Neural crest cell (in vitro differentiated cells): ENCODE measurements around the gene KIAA1958. TPM values are rescaled to one million over a fixed set of nuclear protein-coding genes. Genes with fewer than 3 reads are reported as not detected.

Experiments
- DNase-seq: peaks from one replicate; pipeline ENCODE4 v3.0.0; 2021; ENCODE audit warnings: low read depth, mixed read lengths, low spot score
- H3K27ac Mint-ChIP-seq: one replicate; pipeline ENCODE4 v1.8.0; 2021; ENCODE audit warnings: mild to moderate bottlenecking, mixed read lengths; ENCODE audit not compliant: unreplicated experiment
- H3K27me3 Mint-ChIP-seq: 2 replicates; pipeline ENCODE4 v1.8.0; 2021; ENCODE audit warnings: low read depth, mild to moderate bottlenecking, mixed read lengths
- H3K36me3 Mint-ChIP-seq: 2 replicates; pipeline ENCODE4 v1.8.0; 2021; ENCODE audit warnings: low read depth, mild to moderate bottlenecking, mixed read lengths
- H3K4me1 Mint-ChIP-seq: 2 replicates; pipeline ENCODE4 v1.8.0; 2021; ENCODE audit warnings: mixed read lengths
- H3K4me3 Mint-ChIP-seq: one replicate; pipeline ENCODE4 v1.8.0; 2021; ENCODE audit warnings: mild to moderate bottlenecking, mixed read lengths
- H3K9me3 Mint-ChIP-seq: 2 replicates; pipeline ENCODE4 v1.8.0; 2021; ENCODE audit warnings: mixed read lengths
- long read RNA-seq: library from polyadenylated mRNA; unstranded; transcript quantifications from one replicate; pipeline ENCODE4 v2.0.0, GENCODE V29; 2020
- total RNA-seq: library from RNA; stranded (reverse); gene quantifications from 2 replicates; pipeline ENCODE4 v1.2.1, GENCODE V29; 2021
- TF ChIP-seq, protein P1 (sequence below): fragments of 200-600 bp; sonication (generic); conservative IDR thresholded peaks from 2 replicates; pipeline ENCODE4 v1.5.0; 2021; ENCODE audit warnings: antibody characterized with exemption, mild to moderate bottlenecking

KIAA1958 gene, protein sequence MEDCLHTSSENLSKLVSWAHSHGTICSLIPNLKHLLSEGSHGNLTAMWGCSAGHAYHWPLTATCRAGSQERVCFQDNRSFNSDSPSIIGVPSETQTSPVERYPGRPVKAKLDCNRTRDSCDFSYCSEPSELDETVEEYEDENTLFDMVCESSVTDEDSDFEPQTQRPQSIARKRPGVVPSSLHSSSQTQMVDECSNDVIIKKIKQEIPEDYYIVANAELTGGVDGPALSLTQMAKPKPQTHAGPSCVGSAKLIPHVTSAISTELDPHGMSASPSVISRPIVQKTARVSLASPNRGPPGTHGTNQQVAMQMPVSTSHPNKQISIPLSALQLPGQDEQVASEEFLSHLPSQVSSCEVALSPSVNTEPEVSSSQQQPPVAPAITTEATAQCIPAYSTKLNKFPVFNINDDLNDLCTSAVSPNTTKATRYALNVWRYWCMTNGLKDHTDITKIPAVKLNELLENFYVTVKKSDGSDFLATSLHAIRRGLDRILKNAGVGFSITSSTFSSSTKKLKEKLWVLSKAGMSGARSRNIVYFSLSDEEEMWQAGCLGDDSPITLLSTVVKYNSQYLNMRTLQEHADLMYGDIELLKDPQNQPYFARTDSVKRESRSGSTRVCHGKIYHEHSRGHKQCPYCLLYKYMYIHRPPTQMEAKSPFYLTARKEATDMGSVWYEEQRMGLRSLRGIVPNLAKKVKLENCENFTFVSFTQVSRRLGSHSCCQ
- total RNA-seq, result 44.7 and 46.7 TPM in 2 replicates
- long read RNA-seq, partial matches to known transcripts, result 1 of 11 reads
- long read RNA-seq, other reads (novel, unspliced or antisense), result 10 of 11 reads

GRCh38 chr9:112486221-112487007, at the start of gene KIAA1958:
KIAA1958 (plus strand) TSS chr9:112486827; CDS start chr9:112574081, 87,254 bp downstream.
- DNase-seq, result peak; percentile 69
- TF ChIP-seq, protein P1, sequence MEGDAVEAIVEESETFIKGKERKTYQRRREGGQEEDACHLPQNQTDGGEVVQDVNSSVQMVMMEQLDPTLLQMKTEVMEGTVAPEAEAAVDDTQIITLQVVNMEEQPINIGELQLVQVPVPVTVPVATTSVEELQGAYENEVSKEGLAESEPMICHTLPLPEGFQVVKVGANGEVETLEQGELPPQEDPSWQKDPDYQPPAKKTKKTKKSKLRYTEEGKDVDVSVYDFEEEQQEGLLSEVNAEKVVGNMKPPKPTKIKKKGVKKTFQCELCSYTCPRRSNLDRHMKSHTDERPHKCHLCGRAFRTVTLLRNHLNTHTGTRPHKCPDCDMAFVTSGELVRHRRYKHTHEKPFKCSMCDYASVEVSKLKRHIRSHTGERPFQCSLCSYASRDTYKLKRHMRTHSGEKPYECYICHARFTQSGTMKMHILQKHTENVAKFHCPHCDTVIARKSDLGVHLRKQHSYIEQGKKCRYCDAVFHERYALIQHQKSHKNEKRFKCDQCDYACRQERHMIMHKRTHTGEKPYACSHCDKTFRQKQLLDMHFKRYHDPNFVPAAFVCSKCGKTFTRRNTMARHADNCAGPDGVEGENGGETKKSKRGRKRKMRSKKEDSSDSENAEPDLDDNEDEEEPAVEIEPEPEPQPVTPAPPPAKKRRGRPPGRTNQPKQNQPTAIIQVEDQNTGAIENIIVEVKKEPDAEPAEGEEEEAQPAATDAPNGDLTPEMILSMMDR, result no peak
- H3K4me3 Mint-ChIP-seq, result peak within 1 kb of the TSS; percentile 99
- H3K9me3 Mint-ChIP-seq, result no peaks in the 10 kb centered on the region
- peak within 1 kb of the TSS; percentile 97 for H3K27ac Mint-ChIP-seq
- peaks cover 2% of the 10 kb centered on the region for H3K36me3 Mint-ChIP-seq
- H3K4me1 Mint-ChIP-seq, result peaks cover 55% of the 10 kb centered on the region
- H3K27me3 Mint-ChIP-seq, result no peaks in the 10 kb centered on the region

- no peaks in the 10 kb centered on the region for H3K27me3 Mint-ChIP-seq
- peaks cover 6% of the 10 kb centered on the region for H3K36me3 Mint-ChIP-seq
- no peak overlapping the region for H3K27ac Mint-ChIP-seq
- no peaks in the 10 kb centered on the region for H3K4me1 Mint-ChIP-seq
- H3K9me3 Mint-ChIP-seq, result no peaks in the 10 kb centered on the region
- TF ChIP-seq, protein P1, result no peak
- DNase-seq, result no peak
- H3K4me3 Mint-ChIP-seq, result no peak overlapping the region
These were observed 49.2 kb upstream of the KIAA1958 start for GRCh38 chr9:112437406-112437805.

- no peak overlapping the region for H3K4me3 Mint-ChIP-seq
These were observed 47.5 kb upstream of the KIAA1958 start for GRCh38 chr9:112439171-112439570.

DNA sequence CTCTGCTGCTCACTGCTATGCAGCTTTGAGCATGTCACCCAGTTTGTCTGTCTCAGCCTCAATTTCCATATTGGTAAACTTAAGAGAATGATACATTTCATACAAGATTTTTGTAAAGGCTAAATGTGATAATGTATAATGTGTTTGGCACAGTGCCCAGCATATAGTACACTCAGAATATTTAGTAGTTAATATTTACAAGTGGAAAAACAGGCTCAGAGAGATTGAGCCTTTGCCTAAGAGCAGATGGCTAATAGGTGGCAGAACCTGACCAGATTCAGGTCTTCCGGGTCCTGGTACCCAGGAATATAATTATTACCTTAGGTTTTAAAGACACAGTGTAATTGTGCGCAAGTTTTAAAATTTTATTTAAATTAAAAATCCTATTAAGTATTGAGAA, 46.8 kb upstream of the KIAA1958 start:
- no peaks in the 10 kb centered on the region for H3K4me1 Mint-ChIP-seq
- no peak overlapping the region for H3K4me3 Mint-ChIP-seq

More at GRCh38 chr9:112439171-112439570, 47.5 kb upstream of the KIAA1958 start:
- peaks cover 3% of the 10 kb centered on the region for H3K36me3 Mint-ChIP-seq
- no peaks in the 10 kb centered on the region for H3K9me3 Mint-ChIP-seq
- H3K27ac Mint-ChIP-seq, result no peak overlapping the region
- H3K4me1 Mint-ChIP-seq, result no peaks in the 10 kb centered on the region
- H3K27me3 Mint-ChIP-seq, result no peaks in the 10 kb centered on the region
- TF ChIP-seq, protein P1, result no peak
- DNase-seq, result no peak

More for the DNA sequence above, 46.8 kb upstream of the KIAA1958 start:
- Mint-ChIP-seq H3K27ac (no peak overlapping the region), H3K9me3 (no peaks in the 10 kb centered on the region), H3K27me3 (no peaks in the 10 kb centered on the region), H3K36me3 (peaks cover 3% of the 10 kb centered on the region)
- TF ChIP-seq, protein P1, result no peak
- DNase-seq, result no peak
